ENCODE measurements around the gene KCNJ5. TPM values are rescaled to one million over a fixed set of nuclear protein-coding genes. Genes with fewer than 3 reads are reported as not detected.

Gene KCNJ5
- total and polyA plus RNA-seq, 2 of the 4 experiments (the other 2 are of a cell fraction) = 0.07 to 0.18 TPM

DNA sequence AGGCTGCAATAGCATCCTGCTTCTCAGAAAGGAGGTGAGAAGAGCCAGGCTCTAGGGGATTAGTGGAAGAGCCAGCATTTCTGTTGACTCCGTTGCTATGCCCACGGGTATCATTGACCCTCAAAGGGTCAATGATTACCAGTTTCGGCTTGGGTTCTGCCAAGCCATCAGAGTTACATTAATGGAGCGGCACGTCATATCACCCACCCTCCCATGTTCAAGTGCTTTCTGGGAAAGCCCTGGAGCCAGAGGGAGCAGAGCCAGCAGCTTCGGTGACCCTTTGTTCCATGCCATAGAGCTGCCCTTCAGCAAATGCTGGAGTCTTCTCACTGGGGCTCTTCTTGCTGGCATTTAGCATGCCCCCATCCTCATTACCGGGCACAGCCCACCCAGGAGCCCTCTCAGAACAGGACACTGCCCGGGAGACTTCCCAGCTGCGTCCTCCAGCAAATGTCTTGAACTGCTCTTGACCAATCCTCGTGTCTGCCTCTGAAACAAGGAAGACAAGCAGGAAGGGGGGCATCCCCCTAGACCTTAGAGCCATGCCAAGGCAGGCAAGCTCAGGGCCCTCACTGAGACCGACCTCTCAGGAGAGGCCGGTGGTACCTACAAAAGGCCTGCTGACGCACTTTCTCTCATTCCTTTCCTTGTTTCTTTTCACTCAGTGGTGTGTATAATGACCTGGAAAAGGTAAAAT, 38.7 kb upstream of the KCNJ5 start:
- Histone ChIP-seq H2AK5ac (ENCODE audit: low read depth, low read length) (no peak overlapping the region), H4K91ac (ENCODE audit: insufficient read depth, low read depth, low read length) (no peak overlapping the region), H2BK120ac (ENCODE audit: low read depth, low read length) (no peak overlapping the region), H2BK15ac (ENCODE audit: low read depth, low read length) (no peak overlapping the region), H3K79me1 (ENCODE audit: low read depth in 1 of 2, low read length in 2 of 2) (no peaks in the 10 kb centered on the region), H3K9me1 (ENCODE audit: insufficient read depth, low read length) (no peaks in the 10 kb centered on the region), H3K4me1 (ENCODE audit: control insufficient read depth, insufficient read depth, low read length) (no peaks in the 10 kb centered on the region), H2AK9ac (replicated peaks; ENCODE audit: low read depth, low read length, poor library complexity) (no peak overlapping the region), H4K8ac (ENCODE audit: low read depth in 2 of 2, low read length in 2 of 2) (no peak overlapping the region), H2AFZ (replicated peaks; ENCODE audit: low read length, poor library complexity) (no peak overlapping the region), H3K14ac (replicated peaks; ENCODE audit: low read depth, low read length) (no peak overlapping the region), H3K9ac (ENCODE audit: low read depth, low read length) (no peak overlapping the region), H2BK20ac (ENCODE audit: low read depth, low read length) (no peak overlapping the region), H3K4me2 (ENCODE audit: low read depth, low read length) (no peak overlapping the region), H3K36me3 (ENCODE audit: control insufficient read depth, insufficient read depth, low read length) (no peaks in the 10 kb centered on the region), H3K23ac (ENCODE audit: low read depth, low read length) (no peak overlapping the region), H3K27ac (ENCODE audit: insufficient read depth, low read length) (no peak overlapping the region), H3K56ac (ENCODE audit: extremely low read depth, insufficient read depth, low read length) (no peak overlapping the region), H4K5ac (ENCODE audit: low read depth, low read length) (no peak overlapping the region), H3K4ac (ENCODE audit: low read depth, low read length) (no peak overlapping the region), H3K27me3 (ENCODE audit: control insufficient read depth, insufficient read depth, low read length) (peaks cover 53% of the 10 kb centered on the region), H3K9me3 (ENCODE audit: control insufficient read depth, insufficient read depth, low read length) (no peaks in the 10 kb centered on the region), H4K20me1 (ENCODE audit: insufficient read depth, low read length) (no peaks in the 10 kb centered on the region), H3K4me3 (ENCODE audit: insufficient read depth, low read depth, low read length) (no peak overlapping the region), H2BK5ac (ENCODE audit: low read depth, low read length, poor library complexity, severe bottlenecking) (no peak overlapping the region), H3K18ac (ENCODE audit: low read depth, low read length) (no peak overlapping the region)
- no peak for TF ChIP-seq CTCF (conservative IDR thresholded peaks at IDR 0.05; ENCODE audit: low read depth, low read length)
- no peak for TF ChIP-seq CHD1 (IDR thresholded peaks at IDR 0.05; ENCODE audit: low read depth, low read length)
- TF ChIP-seq RAD21 (IDR thresholded peaks at IDR 0.05; ENCODE audit: low read length) = no peak
- TF ChIP-seq POLR2A (IDR thresholded peaks at IDR 0.05; ENCODE audit: low read depth, low read length) = no peak
- TF ChIP-seq SMC3 (IDR thresholded peaks at IDR 0.05; ENCODE audit: low read depth, low read length) = no peak
- no peak for TF ChIP-seq FOS (IDR thresholded peaks at IDR 0.05; ENCODE audit: low read depth, low read length)
- no peak for TF ChIP-seq BHLHE40 (IDR thresholded peaks at IDR 0.05; ENCODE audit: low read depth, low read length)
- TF ChIP-seq RCOR1 (IDR thresholded peaks at IDR 0.05; ENCODE audit: insufficient replicate concordance, low read length) = no peak
- TF ChIP-seq MXI1 (IDR thresholded peaks at IDR 0.05; ENCODE audit: borderline replicate concordance, low read depth, low read length) = no peak
- dilution Hi-C loops (cut with HindIII; ENCODE audit: low sequenced_read_pairs, unreplicated experiment) (no loop called here), intact Hi-C loops (cut with micrococcal nuclease) (no loop called here), in situ Hi-C loops (cut with MboI; ENCODE audit: low sequenced_read_pairs) (no loop called here)
- POLR2A ChIA-PET (ENCODE audit: unreplicated experiment) = no interaction called here
- no TSS peak for BruUV-seq (replicated peaks)
- 73% methylated on average over 6 of the region's 13 CpGs; no CpG with 5 or more reads in 1 of the 2 experiments for WGBS, 2 experiments (ENCODE audit: extremely low coverage in 2 of 2, insufficient read length in 1 of 2)
- DNase-seq (no peak), ATAC-seq (ENCODE audit: low read depth) (no peak)
- CTCF ChIA-PET = interaction anchor here (1.2 to 1.4 kb wide), 2 partner anchors 104 to 695 kb away, joined by 4 to 6 read pairs; no protein-coding TSS in a partner anchor
